ENCODE measurements around the gene TMEM59L. TPM values are rescaled to one million over a fixed set of nuclear protein-coding genes. Genes with fewer than 3 reads are reported as not detected.

TMEM59L gene
- total RNA-seq, 4 donors from 2014 or later: 0.96 to 4.0 (median 2.0) TPM

GRCh38 chr19:18666317-18666716, 53.6 kb downstream of the TMEM59L start:
- 80 to 100% methylated on average over 1 to 3 of the region's 12 CpGs for WGBS, 2 donors (ENCODE audit: low coverage in 1 of 2)
- Histone ChIP-seq H3K4me3 (no peak overlapping the region), H3K9me3 (no peaks in the 10 kb centered on the region), H3K4me1 (peaks cover 0 to 91% (median 33%) of the 10 kb centered on the region in 3 donors), H3K27ac (peak overlapping the region; percentile 62 to 89 (median 88)), H3K36me3 (peaks cover 0 to 59% of the 10 kb centered on the region in 2 donors), H3K27me3 (no peaks in the 10 kb centered on the region)
- ATAC-seq: no peak
- TF ChIP-seq CTCF (IDR thresholded peaks at IDR 0.05) (no peak), POLR2A (IDR thresholded peaks at IDR 0.05) (no peak), POLR2AphosphoS5 (IDR thresholded peaks at IDR 0.05) (no peak), EP300 (IDR thresholded peaks at IDR 0.05) (no peak)

GRCh38 chr19:18666784-18667183, 54.1 kb downstream of the TMEM59L start:
- no peaks in the 10 kb centered on the region for H3K27me3 ChIP-seq
- no peak overlapping the region for H3K4me3 ChIP-seq
- WGBS, 2 donors (ENCODE audit: low coverage in 1 of 2): 73% methylated on average over 3 of the region's 5 CpGs; no CpG with 5 or more reads in 1 of the 2 donors
- H3K36me3 ChIP-seq: peaks cover 0 to 59% of the 10 kb centered on the region in 2 donors
- peaks cover 0 to 91% (median 38%) of the 10 kb centered on the region in 3 donors for H3K4me1 ChIP-seq
- TF ChIP-seq CTCF (IDR thresholded peaks at IDR 0.05) (no peak), POLR2AphosphoS5 (IDR thresholded peaks at IDR 0.05) (no peak), EP300 (IDR thresholded peaks at IDR 0.05) (no peak), POLR2A (IDR thresholded peaks at IDR 0.05) (no peak)
- H3K9me3 ChIP-seq: no peaks in the 10 kb centered on the region
- ATAC-seq: no peak
- peak overlapping the region in 3 of 4 donors; percentile 86 to 89 (median 89) for H3K27ac ChIP-seq

GRCh38 chr19:18667531-18668251, 55.0 kb downstream of the TMEM59L start:
- TF ChIP-seq POLR2A (IDR thresholded peaks at IDR 0.05) (no peak), CTCF (IDR thresholded peaks at IDR 0.05) (no peak), POLR2AphosphoS5 (IDR thresholded peaks at IDR 0.05) (no peak), EP300 (IDR thresholded peaks at IDR 0.05) (no peak)
- no peak overlapping the region for H3K4me3 ChIP-seq
- H3K27ac ChIP-seq: peak overlapping the region in 2 of 4 donors; percentile 12 to 37
- H3K9me3 ChIP-seq: no peaks in the 10 kb centered on the region
- H3K4me1 ChIP-seq: peaks cover 0 to 91% (median 47%) of the 10 kb centered on the region in 3 donors
- WGBS, 2 donors (ENCODE audit: low coverage in 1 of 2): 100% methylated on average over 1 of the region's 55 CpGs; no CpG with 5 or more reads in 1 of the 2 donors
- H3K27me3 ChIP-seq: no peaks in the 10 kb centered on the region
- ATAC-seq: no peak
- H3K36me3 ChIP-seq: peaks cover 0 to 59% of the 10 kb centered on the region in 2 donors

GRCh38 chr19:18668252-18668631, 55.6 kb downstream of the TMEM59L start:
- peaks cover 0 to 91% (median 45%) of the 10 kb centered on the region in 3 donors for H3K4me1 ChIP-seq
- TF ChIP-seq CTCF (IDR thresholded peaks at IDR 0.05) (no peak), EP300 (IDR thresholded peaks at IDR 0.05) (no peak), POLR2AphosphoS5 (IDR thresholded peaks at IDR 0.05) (no peak), POLR2A (IDR thresholded peaks at IDR 0.05) (no peak)
- H3K9me3 ChIP-seq: no peaks in the 10 kb centered on the region
- 100% methylated on average over 4 of the region's 38 CpGs; no CpG with 5 or more reads in 1 of the 2 donors for WGBS, 2 donors (ENCODE audit: low coverage in 1 of 2)
- no peaks in the 10 kb centered on the region for H3K27me3 ChIP-seq
- peaks cover 0 to 59% of the 10 kb centered on the region in 2 donors for H3K36me3 ChIP-seq
- peak overlapping the region in 1 of 4 donors; percentile 75 for H3K27ac ChIP-seq
- no peak for ATAC-seq
- H3K4me3 ChIP-seq: no peak overlapping the region
